K562 (cell line): ENCODE results near the gene POR. TPM values are rescaled to one million over a fixed set of nuclear protein-coding genes. Genes with fewer than 3 reads are reported as not detected.

ENCODE experiments used
- ASH1L ChIP-seq: fragments of 450-650 bp; IDR thresholded peaks from 2 replicates; pipeline ENCODE4 v1.6.1; 2018; ENCODE audit warnings: borderline replicate concordance, mild to moderate bottlenecking, low read depth; ENCODE audit not compliant: partially characterized antibody
- DEAF1 ChIP-seq: fragments of 450-650 bp; formaldehyde crosslinking; IDR thresholded peaks from 2 replicates; pipeline ENCODE4 v1.4.0; 2020; ENCODE audit warnings: mild to moderate bottlenecking, moderate library complexity
- ELF4 ChIP-seq: fragments of 450-650 bp; formaldehyde crosslinking; IDR thresholded peaks from 2 replicates; pipeline ENCODE4 v1.4.0; 2022; ENCODE audit warnings: missing genetic modification characterization
- ELK3 ChIP-seq: fragments of 450-650 bp; formaldehyde crosslinking; IDR thresholded peaks from 2 replicates; pipeline ENCODE4 v1.4.0; 2020; ENCODE audit warnings: mild to moderate bottlenecking
- GATAD2A ChIP-seq: fragments of 450-650 bp; IDR thresholded peaks from 2 replicates; pipeline ENCODE4 v1.6.1; 2017
- NR2C2 ChIP-seq, 2 experiments: fragments of 200-800 bp in 1 of 2; sonication (Bioruptor generic) in 1 of 2; sonication (generic) in 1 of 2; formaldehyde crosslinking in 1 of 2; IDR thresholded peaks; 2 replicates each; pipeline versions ENCODE4 v1.6.1 to v1.8.0; 2016 to 2022; ENCODE audit warnings: mild to moderate bottlenecking in 1 of 2, missing compliant biosample characterization in 1 of 2, missing genetic modification characterization in 1 of 2, missing genetic modification reagents in 1 of 2
- NR4A1 ChIP-seq, 2 experiments: fragments of 250-450 bp in 1 of 2; fragments of 450-650 bp in 1 of 2; sonication (Bioruptor Pico) in 1 of 2; IDR thresholded peaks; 2 replicates each; pipeline versions ENCODE4 v1.4.0 to v1.6.1; 2016 to 2020; ENCODE audit warnings: mild to moderate bottlenecking in 2 of 2, missing compliant biosample characterization in 1 of 2, missing genetic modification characterization in 1 of 2, moderate library complexity in 1 of 2
- PRDM10 ChIP-seq: fragments of 450-650 bp; IDR thresholded peaks from 2 replicates; pipeline ENCODE4 v1.6.1; 2018; ENCODE audit not compliant: partially characterized antibody
- PREB ChIP-seq: sonication (generic); formaldehyde crosslinking; IDR thresholded peaks from 2 replicates; pipeline ENCODE4 v1.8.1; 2023; ENCODE audit warnings: mild to moderate bottlenecking, missing genetic modification reagents
- RFX7 ChIP-seq: fragments of 250-450 bp; sonication (Bioruptor Pico); IDR thresholded peaks from 2 replicates; pipeline ENCODE4 v1.5.1; 2021; ENCODE audit warnings: mild to moderate bottlenecking
- SIN3A ChIP-seq, 2 experiments: fragments of 150-350 bp in 1 of 2; IDR thresholded peaks; 2 replicates each; pipeline ENCODE4 v1.6.1; 2011 to 2016; ENCODE audit warnings: borderline replicate concordance in 2 of 2, low read depth in 2 of 2, low read length in 2 of 2, mild to moderate bottlenecking in 2 of 2, moderate library complexity in 2 of 2; ENCODE audit not compliant: control insufficient read depth in 1 of 2
- TBP ChIP-seq: optimal IDR thresholded peaks from 2 replicates; pipeline ENCODE3; 2011; ENCODE audit warnings: low read depth, low read length, improper control_type of control experiment
- ZBTB33 ChIP-seq: sonication (generic); formaldehyde crosslinking; IDR thresholded peaks from 2 replicates; pipeline ENCODE4 v1.8.1; 2023; ENCODE audit warnings: mild to moderate bottlenecking, missing genetic modification reagents
- ZNF217 ChIP-seq: sonication (generic); formaldehyde crosslinking; IDR thresholded peaks from 2 replicates; pipeline ENCODE4 v1.8.0; 2022; ENCODE audit warnings: mild to moderate bottlenecking, missing genetic modification reagents
- ZNF41 ChIP-seq: fragments of 250-450 bp; sonication (Bioruptor Pico); conservative IDR thresholded peaks from 2 replicates; pipeline ENCODE4 v1.4.0; 2020; ENCODE audit warnings: mild to moderate bottlenecking
- polyA plus RNA-seq, 8 experiments: library from polyadenylated mRNA; depleted of rRNA in 4 of 8; stranded (reverse) in 5 of 8; unstranded in 3 of 8; fragments of >200 nt; fragmentation: Nextera tagmentation in 2 of 8; fragmentation: Illumina TruSeq in 1 of 8; extraction: Ambion mirVana in 2 of 8; extraction: Trizol in 1 of 8; gene quantifications; 2 replicates each; pipeline versions ENCODE4 v1.2.1 to v1.2.3, GENCODE V29; 2011 to 2014; ENCODE audit warnings: inconsistent platforms in 1 of 8, missing spikeins in 1 of 8
- total RNA-seq, 7 experiments: library from RNA; depleted of rRNA in 6 of 7; stranded (reverse); fragments of >200 nt in 6 of 7; fragmentation: Illumina TruSeq in 2 of 7; extraction: Trizol in 2 of 7; gene quantifications; 2 replicates each; pipeline versions ENCODE4 v1.2.1 to v1.2.3, GENCODE V29; 2011 to 2021; ENCODE audit warnings: low replicate concordance in 1 of 7

The POR gene
- total and polyA plus RNA-seq, 9 of the 15 experiments (the other 6 are each of a cell fraction or from before 2014, with no cell fraction given): 4.7 to 142 (median 40.8) TPM

GRCh38 chr7:75945297-75946168 is 30.6 kb downstream of the POR start (continued):
- TF ChIP-seq ZBTB33 (CRISPR knock-in tag) (0 out of 2 replicates have a peak, but pooled peaks have one; percentile 8), NR4A1 (CRISPR knock-in tag; IDR thresholded peaks at IDR 0.05) (no peak), NR4A1 (tag; IDR thresholded peaks at IDR 0.05) (no peak), PRDM10 (no peak), ELF4 (CRISPR knock-in tag) (no peak), NR2C2 (CRISPR knock-in tag; IDR thresholded peaks at IDR 0.05) (no peak), NR2C2 (tag; IDR thresholded peaks at IDR 0.05) (0 out of 2 replicates have a peak, but pooled peaks have one; percentile 39), ZNF41 (CRISPR knock-in tag) (no peak), GATAD2A (0 out of 2 replicates have a peak, but pooled peaks have one; percentile 1), RFX7 (CRISPR knock-in tag) (no peak), TBP (no peak), PREB (no peak), DEAF1 (CRISPR knock-in tag) (0 out of 2 replicates have a peak, but pooled peaks have one; percentile 7), SIN3A (IDR thresholded peaks at IDR 0.05; ENCODE audit: borderline replicate concordance in 2 of 2, control insufficient read depth in 1 of 2, low read depth in 2 of 2, low read length in 2 of 2) (no peak), ZNF217 (no peak), ELK3 (CRISPR knock-in tag) (no peak), ASH1L (no peak)
